Measurements from ENCODE around the gene SIX1.

SIX1 gene

DNA sequence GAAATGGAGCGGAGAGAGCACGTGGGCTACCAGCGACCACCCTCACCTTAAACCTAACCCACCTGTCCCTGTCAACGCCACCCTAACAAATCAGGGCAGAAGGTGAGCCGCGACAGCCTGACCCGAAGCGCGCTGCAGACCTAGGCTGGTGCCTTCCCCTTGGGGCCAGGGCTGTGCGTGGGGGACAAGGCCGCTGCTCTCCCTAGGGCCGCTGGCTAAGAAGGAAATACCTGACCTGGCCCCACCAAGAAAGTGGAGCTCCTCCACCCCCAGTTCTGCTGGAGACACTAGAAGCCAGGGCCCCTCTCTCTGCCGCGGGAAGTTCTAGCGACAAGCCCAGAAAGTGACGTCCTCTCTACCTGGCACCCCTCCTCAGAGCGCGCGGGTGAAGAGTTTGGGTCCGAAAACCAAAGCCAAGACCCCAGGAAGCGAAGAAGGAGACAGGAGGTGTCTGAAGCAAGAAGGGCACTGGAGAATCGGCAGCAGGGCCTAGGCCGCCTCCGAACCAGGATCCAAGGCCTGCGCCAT, 7.5 kb downstream of the SIX1 start:
- no peak for DNase-seq

DNA sequence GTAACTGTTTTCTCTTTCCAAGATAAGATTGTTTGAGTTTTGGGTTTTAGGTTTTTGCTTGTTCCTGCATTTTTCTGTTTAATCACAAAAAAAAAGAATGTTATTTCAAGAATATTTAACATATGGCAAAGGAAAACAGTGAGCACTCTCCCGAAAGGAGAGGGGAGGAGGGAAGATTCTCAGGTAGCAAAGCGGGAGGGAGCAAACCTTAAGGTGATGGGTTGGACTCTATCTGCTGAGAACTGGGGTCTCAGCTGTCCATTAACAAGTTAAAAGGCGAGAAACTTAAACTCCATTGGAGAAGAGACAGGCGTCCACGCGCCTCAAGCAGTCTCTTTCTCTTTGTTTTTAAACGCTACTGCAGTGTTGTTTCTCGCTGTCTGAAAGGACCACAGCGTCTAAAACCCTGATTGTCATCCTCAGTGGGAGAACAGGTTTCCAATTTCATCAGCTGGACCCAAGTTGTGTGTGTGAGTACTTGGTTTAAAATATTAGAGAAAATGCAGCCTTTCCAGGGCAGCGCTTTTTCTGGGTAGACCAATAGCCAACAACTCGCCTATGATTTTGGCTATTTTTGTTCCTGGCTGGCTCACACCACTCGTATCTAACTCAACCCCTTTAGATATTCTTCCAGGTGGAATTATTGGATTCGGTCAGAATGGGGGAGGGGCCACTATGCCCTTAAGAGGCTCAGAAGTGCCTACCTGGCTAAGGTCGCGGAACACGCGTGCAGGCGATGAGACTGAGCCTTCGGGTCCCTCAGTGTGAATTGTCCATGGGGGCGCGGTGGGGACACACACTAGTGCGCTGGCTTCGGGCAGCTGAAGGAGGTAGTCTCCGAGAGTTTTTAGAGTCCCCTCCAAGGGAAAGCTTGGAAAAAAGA, 8.2 kb downstream of the SIX1 start:
- no peak for DNase-seq

DNA sequence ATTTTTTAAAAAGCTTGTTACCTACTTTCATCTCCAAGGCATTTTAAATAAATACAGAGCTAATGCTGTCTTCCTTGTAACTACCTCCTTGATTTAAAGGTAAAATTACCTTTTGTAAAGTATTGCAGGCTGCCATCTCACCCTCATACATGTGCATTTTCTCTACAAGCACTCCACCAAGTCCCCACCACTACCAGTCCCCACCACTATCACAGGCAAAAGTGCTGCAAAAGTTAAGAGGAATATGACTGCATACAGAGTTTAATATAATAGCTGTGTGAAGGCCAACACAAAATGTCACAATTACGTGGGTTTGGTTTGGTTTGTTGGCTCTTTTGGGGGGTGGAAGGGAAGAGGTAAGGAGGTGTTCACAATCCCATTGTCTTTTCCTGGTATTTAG, 9.6 kb downstream of the SIX1 start:
- DNase-seq, result no peak

DNA sequence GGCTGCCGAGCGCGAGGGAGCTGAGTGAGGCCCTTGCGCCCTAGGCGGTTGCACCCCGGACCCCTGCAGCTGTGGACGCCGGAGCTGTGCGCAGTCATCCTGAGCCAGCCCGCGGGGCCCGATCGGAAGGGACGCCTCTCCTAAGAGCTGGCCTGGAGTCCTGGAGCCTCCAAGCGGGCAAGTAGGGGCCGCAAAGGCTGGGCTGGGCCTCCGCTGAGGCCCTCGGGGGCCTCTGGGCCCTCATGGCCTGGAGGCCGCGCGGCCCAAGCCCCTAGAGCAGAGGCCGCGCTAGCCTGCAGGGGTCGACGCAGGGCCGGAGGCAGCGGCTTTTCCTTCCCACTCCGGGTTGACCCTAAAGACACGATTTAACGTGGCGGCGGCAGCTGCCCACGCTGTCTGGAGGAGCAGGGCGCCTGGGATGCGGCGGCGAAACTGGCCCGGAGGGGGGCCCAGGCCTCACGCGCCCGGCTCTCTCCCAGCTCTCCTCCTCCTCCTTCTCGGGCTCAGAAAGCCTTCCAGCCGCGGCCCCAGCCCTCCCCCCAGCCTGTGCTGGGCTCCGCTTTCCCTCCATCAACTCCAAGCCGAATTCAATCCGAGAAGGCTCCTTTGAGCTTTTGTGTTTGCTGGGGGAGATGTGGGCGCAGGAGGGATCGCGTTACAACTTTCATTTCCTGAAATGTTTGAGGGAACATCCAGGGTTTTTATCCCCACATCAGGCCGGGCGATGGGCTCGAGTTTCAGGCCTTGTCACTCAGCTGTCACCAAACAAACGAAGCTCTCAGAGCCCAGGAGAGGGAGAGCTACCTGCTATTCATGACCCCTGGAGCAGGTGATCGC, 11.6 kb downstream of the SIX1 start:
- no peak for DNase-seq

DNA sequence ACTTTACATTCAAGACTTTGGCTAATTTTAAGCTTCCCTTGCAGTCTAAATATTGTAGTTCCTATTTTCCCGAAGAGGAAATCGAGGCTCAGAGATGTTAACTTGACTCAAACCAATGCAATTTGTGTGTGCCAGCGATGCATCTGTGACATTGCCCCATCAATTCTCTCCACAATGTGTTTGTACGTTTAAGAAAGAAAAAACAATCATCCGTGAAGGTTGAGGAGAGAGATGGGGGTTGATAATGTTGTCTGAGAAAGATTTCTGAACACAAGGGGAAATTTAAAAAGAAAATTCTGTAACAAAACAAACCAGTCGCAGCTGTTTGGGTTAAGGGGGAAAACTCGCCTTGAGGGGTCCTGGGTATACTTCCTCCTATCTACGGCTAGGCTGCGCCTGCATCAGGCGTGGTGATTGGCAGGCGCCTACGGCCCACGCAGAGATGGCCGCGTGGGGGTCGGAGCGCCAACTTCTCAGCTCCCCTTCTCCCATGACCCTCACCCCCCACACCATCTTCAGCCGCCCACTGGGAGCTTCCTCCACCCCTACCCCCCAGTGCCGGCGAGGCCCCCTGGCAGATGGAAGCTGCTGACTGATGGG, 12.3 kb downstream of the SIX1 start:
- no peak for DNase-seq

DNA sequence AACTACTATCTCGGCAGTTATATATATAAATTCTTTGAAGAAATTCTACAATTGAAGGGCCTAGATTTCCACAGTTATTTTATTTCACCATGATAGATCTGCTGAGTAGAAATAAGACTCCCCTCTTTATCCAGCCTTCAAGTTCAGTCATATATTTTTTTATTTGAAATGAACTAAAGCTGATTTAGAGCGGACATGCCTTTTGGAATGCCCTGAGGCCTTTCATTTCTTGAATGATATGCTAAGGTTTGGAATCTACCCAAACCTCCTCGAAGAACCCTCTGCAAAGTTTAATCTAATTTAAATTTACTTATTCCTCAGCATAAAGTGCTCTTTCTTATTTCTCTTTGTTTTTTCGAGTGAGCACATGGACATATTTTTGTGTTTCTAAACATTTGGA, 15.1 kb downstream of the SIX1 start:
- no peak for DNase-seq

DNA sequence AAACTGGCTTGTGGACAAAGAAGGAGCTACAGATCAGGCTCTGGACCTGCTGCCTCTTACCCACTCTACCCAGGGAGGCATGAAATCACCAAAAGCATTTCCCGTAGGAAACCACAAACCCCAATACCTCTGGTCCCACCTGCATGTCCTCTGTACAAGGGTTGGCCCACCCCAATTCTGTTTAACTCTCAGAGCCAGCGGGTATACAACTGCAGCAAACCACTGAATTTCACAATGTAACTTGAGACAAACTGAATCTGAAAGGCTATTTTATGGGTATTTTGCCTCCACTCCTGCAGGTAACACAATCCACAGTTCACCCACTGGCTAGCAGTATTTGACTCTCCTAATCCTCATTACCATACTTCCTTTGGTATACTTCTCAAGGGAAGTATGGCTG, 16.5 kb downstream of the SIX1 start:
- no peak for DNase-seq

DNA sequence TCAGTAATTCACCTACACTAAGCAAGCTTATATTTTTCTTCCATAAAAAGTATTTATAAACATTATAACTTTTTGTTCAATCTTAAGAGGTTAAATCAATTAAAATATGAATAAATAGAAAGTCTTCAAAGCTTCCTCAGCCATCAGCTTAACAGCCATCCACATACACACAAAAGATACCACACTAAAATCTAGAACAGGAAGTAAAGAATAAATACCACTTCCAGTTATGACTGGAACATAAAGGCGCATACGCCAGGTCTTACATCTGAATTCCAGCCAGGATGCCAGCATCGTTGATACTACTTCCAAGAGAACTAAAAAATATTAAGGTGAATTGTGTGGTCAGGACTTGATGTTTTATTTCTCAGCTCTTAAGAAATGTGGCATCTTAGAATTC, 17.0 kb downstream of the SIX1 start:
- DNase-seq, result no peak

DNA sequence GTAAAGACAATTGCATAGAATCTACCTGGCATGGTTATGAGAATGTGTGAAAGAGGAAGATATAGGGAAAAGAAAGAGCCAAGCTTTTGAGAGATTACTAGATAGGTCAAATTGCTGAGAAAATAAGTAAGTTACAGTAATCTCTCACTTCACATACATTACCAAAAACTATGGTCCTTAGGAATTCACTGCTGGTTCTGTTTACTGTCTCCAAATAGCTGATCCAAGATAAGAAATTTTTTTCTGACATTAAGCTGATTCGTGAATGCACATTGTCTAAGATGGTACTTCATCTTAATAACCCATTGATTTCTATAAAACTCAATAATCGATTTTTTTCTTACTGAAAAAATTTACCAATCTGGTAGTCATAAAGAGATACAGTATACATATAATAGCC, 17.4 kb downstream of the SIX1 start:
- no peak for DNase-seq

DNA sequence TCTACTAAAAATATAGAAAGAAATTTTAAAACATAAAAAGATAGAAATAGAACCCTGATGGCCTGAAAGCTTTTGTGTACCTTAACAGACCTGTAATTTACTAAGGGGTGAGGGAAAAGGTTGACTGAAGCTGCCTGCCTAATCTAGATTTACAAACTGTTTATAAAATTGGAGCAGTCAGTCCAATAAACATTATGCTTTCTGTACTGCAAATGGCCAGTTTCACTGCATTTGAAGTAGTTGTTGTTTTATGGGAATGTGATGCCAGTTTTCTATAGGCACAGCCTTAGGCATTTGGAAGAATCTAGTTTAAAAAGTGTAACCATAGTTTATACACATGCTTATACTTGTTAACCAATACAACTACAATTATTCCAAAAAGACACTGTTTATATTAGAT, 19.1 kb downstream of the SIX1 start:
- DNase-seq, result no peak

DNA sequence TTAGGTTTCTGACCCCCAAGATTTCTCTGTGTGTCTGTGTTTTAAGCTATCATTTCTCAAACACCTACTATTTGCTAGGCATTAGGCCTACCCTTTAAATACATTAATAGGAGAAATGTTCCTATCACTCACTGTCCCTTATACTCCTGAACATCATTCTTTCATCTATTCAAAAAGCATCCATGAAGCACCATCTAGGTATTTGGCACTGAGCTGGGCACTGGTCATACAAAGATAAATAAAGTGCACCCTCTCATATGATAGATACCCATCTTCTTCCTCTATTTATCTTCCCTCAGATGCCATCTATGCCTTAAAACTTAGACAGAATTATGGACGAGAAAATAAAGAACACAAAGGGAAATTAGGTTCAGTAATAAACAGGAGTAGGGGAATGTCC, 20.4 kb downstream of the SIX1 start:
- no peak for DNase-seq

DNA sequence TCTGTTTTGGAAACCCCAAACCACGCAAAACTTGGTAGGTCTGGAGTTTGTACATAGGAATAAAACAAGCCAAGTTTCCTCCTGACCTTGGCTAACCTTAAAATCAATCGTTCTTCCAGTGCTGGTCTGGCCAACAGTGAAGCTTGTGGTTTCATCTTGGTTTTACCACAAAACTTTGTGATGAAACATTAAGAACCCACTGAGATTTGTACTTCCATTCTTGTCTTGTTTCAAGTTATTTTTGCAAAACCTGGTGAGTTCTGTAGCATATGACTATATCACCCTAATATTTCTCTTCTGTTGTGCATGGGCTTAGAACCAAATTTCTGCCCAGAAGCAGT, 26.4 kb downstream of the SIX1 start:
- no peak for DNase-seq

DNA sequence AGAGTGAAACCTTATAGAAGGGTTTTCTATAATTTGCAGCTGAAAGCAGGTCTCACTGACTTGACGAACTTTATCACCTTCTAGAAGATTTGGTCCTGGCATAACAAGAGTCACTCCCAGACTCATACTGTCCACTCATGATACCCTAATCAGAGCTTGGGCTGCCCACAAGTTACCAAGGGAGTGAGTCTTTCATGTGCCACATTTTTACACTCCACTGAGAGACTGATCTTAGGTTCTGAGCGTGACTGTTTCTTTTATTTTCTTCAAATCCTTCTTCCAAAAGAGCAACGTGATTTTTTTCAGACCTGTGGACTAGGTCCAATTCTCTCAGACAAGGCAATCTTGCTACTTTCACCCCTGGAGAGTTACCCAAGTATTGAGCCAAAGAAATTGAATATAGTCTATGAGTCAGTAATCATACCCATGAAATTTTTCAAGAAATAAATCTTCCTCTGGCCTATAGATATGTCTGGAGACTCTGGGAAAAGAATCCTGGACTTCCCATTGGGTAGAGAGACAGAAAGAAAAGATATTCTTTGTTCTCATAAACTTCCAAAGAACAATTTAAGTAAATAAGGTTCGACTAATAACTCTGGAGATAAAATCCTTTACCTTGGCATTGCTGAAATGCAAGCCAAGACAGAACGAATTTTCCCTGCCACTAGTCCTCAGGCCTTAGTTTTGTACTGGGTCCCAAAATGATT, 26.9 kb downstream of the SIX1 start:
- no peak for DNase-seq

DNA sequence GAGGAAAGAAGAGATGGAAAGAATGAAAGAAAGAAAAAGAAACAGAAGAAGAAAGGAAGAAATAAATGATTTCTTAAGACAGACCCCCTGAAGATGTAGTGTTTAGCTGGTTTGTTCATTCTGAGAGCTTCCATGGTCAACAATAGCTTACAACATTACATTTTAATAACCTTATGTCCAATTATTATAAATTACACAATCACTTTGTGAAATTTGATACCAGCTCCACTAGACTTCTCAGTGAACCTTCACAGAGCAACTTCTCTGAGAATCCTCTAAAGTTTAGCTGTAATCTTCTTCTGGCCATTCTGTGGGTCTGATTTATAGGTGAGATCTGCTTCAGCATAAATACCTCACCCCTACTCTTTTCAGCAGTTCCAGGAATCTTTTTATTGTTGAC, 27.9 kb downstream of the SIX1 start:
- no peak for DNase-seq

DNA sequence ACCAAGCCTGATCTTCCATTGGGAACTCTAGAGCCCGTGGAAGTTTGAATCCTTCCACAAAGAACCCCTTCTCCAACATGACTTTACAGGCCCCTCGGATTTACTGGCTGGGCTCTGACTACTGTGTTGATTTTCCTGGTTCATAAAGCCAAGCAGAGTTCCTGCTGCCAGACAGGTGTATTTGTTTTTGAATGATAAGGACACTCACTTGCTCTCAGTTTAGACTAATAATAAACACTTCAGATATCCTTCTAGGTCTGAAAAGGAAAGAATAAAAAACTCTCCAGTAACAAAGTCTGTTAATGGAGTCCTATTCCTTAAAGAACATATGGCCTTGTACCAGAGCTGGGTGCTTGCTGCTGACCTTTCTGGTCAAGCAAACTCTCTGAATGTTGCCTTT, 31.0 kb downstream of the SIX1 start:
- no peak for DNase-seq

DNA sequence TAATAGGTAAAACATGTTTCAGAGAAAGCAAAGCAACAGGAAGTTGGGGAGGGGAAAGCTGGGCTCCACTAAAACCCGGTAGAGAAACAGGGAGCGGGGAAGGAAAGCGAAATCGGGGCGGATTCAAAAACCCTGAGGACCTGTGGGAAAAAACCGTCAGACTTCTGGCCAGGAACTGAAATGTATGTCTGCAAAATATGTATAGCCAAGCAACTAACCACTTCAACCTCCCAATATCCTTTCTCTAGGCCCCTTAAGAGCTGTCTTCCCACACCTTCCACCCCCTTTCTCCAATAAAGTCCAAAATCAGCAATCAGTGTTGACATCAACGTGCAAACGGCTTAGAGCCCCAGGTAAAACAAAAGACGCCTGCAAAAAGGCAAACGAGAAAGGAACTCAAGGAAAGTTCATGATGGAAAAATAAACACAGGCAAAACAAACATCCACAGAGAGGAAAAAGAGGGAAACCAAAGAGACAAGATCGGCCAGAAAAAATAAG, 32.8 kb downstream of the SIX1 start:
- DNase-seq, result no peak

DNA sequence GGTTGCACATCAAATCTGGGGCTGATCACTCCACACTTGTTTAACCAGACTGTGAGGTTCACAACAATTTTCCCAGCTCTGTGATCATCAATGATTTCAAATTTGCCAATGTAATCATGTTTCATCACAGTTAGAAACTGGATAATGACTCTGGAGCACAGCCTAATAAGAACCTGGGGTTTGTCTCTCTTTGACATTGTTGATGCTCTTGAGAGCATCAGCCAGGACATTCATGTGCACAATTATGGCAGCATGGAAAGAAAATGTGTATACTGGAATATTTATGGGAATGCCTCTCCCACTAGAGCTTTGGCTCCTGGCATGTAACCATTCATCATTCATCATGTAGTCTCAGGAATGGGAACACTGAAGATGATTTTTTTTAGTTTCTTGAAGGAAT, 47.0 kb downstream of the SIX1 start:
- DNase-seq, result no peak

DNA sequence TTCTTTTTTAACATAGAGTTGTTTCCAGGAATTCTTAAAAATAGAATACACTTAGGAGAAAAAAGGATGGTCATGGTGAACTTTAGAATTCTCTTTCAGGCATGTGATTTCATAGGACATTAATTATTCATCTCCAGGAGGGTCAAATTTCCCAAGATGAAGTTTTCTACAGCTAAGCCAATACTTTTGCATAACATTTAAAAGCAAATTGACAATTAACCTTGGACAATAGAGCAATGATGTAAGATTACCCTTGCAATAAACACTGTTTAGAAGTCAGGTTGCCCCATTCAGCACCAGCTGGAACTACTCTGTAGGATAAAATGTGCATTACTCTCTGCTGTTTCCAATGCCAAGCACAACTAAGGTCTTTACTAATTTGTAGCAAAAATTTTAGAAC, 49.5 kb downstream of the SIX1 start:
- DNase-seq, result no peak

DNA sequence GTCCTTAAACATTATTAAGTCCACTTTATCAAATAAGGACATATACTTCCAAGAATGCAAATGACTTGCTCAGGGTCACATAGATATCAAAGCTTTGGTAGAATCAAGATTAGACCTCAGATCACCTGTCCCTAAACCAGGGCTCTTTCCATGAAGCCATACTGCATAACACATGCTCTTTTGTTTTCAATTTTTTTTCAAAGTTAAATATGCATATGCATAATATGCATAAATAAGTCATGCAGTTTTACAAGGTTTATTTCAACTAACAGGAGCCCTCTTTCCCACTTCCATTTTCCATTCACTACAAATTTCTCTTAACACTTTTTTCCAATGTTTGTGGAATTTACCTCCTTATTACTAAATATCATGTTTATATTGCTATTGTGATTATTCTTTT, 53.1 kb downstream of the SIX1 start:
- DNase-seq, result no peak

DNA sequence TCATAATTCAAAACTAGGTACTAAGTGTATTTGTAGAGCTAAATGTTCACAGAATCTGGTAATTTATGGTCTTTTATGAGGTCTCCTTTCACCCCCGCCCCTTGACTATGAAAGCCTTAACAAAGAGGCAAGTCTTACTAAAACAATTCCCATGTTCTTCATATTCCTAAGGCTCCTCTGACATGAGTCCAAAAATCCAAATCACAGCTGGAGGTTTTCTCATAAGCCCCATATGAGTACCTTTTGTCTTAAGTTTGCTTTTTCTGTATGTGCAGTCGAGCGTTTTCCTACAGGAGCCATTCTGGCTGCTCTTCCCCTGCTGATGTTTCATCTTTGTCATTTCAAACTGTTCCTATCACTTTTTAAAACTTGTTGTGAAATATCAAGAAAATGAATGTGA, 55.2 kb downstream of the SIX1 start:
- DNase-seq, result no peak
